Activated CD4-positive, CD25-positive, alpha-beta regulatory T cell treated with anti-CD3 and anti-CD28 coated beads, Interleukin-2, amount 50 U/mL, for 24 hours (primary cell): ENCODE results near the gene FAM186B.

ENCODE experiments used
- ATAC-seq, 2 donors: fragments of 150-1000 bp; cut with Tn5 transposase; one replicate each; pipeline ENCODE4 v1.10.0; 2021; ENCODE audit warnings: mild to moderate bottlenecking in 1 of 2, moderate library complexity in 1 of 2

The FAM186B gene

DNA sequence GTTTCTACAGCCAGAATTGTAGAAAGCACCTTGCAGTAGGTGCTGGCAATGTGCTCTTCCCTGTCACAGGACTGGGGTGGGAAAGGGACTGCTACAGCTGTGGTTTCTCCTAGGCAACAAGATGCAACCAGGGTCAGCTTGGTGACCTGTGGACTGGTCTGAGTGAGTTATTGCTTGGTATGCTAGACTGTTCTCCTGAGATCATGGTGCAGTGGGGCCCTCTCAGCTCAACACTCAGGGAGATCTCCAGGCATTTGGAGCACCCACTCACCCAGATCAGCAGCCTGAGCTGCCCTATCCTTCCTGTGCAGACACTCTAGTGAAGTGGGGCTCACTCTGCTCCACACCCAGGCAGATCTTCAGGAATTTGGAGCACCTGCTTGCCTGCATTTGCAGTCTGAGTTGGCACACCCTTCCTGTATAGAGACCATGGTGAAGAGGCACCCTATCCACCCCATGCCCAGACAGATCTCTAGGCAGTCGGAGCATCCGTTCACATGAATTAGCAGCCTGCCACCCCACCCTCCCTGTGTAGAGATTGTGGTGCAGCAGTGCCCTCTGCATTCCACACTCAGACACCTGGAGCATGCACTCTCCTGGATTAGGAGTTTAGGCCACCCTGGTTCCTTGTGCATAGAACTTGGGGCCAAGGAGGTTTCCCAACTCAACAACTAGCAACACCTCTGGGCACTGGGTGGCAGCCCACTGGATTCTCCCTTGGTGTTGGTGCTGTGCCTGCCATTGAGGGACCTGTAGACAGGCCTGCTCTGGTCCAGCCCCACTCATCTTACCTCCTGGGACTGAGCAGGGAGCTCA is 3.8 kb upstream of the FAM186B start:
- ATAC-seq: no peak

DNA sequence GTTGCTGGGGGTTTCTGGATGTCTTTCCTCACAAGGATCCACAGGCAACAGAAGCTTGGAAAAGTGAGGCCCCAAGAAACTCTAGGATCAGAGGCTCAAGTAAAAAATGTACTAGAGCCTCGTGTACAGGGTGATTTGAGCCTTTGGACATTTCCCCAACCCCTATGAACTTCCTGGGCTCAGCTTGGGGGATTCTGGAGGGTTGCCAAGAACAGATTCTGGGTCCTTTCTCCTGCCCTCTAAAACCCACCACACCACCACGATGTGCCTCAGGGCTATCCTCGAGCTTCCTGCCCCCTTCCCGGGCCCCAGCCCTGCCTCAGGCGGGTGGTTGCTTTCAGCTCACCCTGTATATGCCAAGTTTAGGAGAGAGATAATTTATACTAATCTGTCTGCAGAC is 583 bp downstream of the FAM186B start:
- ATAC-seq: no peak

GRCh38 chr12:49603721-49604120 is 1.7 kb downstream of the FAM186B start:
- no peak for ATAC-seq

DNA sequence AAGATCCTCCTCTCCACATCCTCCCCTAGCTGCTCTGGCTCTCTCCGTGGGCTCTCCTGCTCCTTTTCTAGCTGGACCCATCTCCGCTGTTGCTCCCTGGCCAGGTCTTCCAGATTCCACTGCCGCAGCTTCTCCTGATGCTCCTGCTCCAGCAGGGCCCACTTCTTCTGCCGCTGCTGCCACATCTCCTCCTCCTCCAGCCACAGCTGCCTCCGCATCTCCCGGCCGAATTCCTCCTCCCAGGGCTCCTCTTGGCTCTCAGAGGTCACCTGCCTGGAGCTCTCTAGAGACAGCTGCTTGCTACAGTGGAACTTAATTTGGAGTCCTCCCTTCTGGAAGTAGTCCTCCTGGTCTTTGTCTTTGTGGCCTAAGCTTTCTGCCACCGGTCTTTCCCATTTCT is 5.5 kb downstream of the FAM186B start:
- no peak for ATAC-seq

DNA sequence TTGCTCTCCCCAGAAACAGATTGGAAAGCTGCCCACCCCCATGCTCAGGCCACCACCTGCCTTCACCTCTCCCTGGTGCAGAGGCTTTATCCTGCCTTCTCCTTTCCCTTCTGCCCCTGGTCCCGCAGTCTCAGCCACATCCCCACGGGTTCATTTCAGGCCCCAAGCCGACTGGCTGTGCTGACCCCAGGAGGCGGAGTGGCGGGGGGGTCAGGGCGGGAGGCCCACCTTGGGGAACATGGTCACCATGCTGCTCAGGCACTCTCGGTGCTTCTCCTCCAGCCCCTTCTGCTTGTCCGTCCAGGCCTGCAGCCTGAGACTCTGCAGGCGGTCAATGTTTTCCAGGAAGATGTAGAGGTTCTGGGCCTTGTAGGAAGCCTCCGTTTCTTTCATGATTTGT is 6.9 kb downstream of the FAM186B start:
- no peak for ATAC-seq

DNA sequence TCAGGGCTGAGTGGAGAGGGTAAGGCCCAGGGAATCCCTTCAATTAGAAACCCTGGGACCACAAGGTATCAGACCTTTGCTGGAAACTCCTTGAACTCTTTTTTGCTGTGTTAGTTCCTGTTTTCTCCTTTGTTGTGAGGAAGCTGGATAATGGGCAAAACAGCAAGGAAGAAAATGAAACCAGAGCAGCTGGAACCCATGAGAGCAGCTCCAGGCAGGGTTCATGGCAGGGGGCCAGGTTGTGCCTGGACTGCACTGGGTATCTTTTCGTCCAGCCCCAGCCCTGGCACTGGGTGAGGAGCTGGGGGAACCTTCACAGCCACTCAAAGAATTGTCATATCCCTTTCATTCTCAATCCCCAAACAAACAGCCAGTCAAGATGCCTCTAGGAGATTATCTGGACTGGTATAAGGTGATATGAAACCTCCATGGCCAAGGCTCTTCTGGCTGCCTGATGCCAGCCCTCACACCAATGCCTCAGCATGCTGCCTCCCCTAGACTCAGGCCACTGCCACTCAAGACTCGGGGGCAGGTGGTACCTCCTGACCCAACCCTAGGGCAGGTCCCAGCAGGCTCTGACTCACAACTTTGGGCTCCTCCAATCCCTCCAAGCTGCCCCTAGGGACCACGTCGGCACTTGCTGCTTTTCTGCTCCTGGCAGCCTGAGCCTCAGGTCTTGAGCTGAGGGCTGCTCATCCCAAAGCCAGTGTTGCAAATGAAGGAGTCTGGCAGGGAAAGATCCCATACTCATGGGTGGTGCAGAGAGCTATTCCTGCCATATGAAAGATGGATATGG is 16.5 kb downstream of the FAM186B start:
- no peak for ATAC-seq

GRCh38 chr12:49588281-49588680 is 17.2 kb downstream of the FAM186B start:
- ATAC-seq: no peak

GRCh38 chr12:49587174-49587908 is 18.1 kb downstream of the FAM186B start:
- ATAC-seq: no peak

- ATAC-seq: no peak
These were observed 19.7 kb downstream of the FAM186B start for GRCh38 chr12:49585477-49586459.

- ATAC-seq: no peak
These were observed 20.8 kb downstream of the FAM186B start for GRCh38 chr12:49584591-49584990.

- no peak for ATAC-seq
These were observed 21.9 kb downstream of the FAM186B start for GRCh38 chr12:49583366-49584094.

- ATAC-seq: no peak
These were observed 22.6 kb downstream of the FAM186B start for GRCh38 chr12:49582850-49583249.

DNA sequence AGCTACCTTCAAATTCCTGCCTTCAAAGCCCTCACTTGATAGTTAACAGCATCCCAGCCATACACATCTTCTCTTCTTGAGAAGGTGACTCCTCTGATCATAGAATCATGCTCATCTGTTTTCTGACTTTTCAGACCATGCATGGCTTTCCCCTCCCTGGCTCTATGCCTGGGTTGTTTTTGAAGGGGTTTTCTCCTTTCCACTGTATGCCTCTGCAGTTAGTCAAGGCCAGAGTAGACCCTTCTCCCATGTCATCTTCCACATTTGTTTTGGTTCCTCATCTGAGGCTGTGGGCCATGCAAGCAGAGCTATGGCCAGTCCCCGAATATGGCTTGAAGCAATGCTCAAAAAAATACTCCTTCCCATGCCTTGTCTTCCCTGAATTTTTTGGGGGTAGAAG is 23.2 kb downstream of the FAM186B start:
- ATAC-seq: peak; percentile 27 to 32

- ATAC-seq: peak in 1 of 2 donors; percentile 44
These were observed 24.6 kb downstream of the FAM186B start for GRCh38 chr12:49580572-49581535.

- ATAC-seq: no peak
These were observed 26.8 kb downstream of the FAM186B start for GRCh38 chr12:49578471-49579112.

DNA sequence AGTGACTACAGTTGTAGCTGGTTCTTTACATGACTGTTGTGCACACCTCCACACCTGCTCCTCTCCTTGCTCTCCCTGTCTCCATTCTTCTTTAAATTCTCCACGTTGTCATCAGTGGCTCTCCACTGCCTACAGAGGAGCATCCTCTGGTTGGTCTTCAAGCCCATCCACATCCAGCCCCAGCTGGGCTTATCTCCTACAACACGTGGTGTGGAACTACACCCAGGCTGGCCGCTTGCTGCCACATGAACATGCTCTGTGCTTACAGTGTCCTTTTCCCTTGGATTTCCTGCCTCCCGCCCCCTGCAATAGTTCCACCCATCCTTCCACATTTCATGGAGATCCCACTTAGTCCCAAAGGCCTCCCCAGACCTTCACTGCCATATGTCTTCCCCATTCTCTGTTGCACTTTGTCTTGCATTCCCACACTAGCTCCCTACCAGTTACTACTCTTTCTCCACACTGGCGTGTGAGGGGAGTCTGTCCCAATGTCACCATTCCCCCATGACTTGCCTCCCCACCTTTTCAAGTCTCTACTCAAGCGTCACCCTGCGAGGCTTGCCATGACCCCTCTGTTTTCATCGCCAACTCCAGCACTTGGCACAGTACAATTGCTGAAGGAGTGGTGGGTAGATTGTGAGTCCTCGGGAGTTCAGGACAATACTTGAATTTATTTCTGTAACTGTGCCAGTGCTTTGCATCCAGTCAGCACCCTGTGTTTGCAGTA is 27.7 kb downstream of the FAM186B start:
- ATAC-seq: no peak

DNA sequence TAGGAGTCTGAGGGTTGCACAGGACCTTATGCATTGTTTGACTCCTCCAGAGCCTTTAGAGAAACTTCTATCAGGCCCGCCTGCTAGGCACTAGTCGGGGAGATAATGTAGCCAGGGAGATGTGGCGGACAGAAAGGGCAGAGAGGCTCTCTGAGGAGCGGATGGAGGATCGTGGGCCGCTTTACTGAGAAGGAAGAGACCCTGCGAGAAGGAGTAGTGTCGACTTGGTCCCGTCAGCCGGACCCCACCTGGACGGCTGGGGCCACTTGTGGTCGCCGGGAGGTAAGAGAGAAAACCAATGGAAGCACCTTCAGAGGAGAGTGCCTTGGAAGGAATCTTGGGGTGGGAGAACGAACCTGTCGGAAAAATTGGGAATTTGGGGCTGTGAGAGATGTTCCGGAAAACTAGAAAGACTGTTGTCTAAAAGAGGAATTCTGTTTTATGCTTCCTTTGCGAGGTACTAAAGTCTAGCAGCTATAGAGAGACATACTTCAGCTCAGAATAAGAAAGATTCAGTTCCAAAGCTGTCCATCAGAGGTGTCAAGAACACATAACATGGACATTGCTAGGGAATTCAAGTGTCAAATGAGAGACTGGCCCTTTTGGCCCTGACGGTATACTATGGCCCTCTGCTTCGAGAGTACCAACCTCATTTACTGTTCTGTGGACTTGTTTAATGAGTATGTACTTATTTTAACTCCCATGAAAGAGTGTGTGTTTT is 36.8 kb downstream of the FAM186B start:
- ATAC-seq: peak; percentile 8 to 11
